Activated CD4-positive, alpha-beta T cell treated with anti-CD3 and anti-CD28 coated beads, Interleukin-2, Interleukin-4, amounts not matched to agents 100 ng/mL and 50 ng/mL, durations not matched to agents 16 hours and 8 hours (primary cell): ENCODE data around the gene PSMB3.

Source experiments
- DNase-seq: peaks from one replicate; pipeline ENCODE4 v3.0.0-alpha.2; 2020; ENCODE audit warnings: low spot score

Gene PSMB3

DNA sequence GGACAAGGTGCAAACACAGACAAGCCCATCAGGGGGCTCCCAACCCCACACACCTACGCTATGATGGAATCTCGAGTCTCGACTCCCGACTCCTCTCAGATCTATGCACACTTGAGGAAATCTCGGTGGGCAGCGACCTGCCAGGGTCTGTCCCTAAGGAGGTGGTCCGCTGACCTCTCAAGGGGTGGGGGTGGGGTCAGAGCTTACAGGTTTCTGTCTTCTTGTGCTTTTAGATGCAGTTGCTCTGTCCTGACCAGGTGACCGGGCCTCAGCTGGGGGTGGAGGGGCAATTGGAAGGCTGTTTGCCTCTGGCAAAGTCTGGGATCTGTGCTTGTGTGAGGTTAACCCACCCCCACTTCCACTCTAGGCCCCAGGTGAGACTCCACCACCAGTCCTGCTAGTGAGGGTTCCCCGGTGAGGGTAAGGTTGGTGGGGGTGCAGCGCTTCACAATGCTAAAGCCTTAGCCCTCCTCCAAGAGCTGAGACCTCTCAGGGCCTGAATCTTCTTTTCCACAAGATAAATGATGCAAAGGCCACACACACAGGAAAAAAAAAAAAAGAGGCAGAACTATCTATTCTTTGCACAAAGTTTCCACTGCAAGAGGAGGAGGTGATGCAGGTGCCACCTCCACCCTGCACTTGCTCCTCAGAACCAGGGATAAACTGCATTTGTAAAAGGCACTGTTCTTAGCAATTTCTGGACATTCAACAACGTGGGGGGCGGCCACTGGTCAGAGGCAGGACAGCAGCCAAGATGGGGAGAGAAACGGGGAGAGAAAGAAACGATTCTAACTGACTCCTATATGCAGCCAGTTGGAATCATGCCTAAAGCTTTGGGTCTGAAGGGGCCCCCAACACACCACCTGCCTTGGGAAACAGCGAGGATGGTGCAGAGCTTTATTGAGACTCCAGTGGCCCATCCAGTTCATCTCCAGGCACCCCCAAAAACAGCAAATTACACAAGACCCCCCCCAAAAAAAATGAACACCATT lies 18.3 kb upstream of the PSMB3 start:
- no peak for DNase-seq

DNA sequence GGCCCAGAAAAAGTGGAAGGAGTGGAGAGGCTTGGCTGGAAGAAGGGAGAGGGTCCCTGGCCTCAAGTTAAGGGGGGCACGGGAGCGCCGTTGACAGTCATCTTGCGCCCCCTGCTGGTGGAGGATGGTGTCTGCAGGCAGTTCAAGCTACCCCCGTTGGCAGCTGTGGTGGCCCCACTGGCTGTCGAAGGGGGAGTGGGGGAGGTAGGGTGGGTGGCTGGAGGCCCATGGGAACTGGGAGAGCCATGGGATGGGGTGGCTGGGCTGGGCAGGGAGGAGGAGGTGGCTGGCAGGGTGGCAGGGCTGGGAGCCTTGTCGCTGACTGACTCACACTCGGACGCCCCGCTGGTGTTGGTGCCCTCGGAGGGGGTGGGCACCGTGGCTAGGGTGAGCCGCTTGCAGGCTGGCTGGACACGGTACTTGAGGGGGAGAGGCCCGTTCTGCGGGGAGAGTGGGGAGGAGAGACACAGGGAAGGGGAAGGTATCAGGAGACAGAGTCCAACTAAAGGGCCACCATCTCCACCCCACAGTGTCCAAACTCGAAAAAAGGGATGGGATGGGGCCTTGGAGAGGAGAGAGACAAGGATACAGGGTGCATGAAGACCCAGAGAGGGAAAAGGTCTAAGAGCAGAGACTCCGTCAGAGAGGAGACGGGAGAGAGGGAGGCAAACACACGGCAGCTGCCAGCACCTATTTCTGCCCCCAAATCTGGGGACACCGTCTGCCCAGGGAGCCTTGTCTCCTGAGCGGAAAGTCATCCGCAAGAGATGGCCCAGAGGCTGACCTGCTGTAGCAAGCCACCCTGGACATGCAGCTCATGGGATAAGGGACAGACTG lies 17.2 kb upstream of the PSMB3 start:
- peak; percentile 75 for DNase-seq

DNA sequence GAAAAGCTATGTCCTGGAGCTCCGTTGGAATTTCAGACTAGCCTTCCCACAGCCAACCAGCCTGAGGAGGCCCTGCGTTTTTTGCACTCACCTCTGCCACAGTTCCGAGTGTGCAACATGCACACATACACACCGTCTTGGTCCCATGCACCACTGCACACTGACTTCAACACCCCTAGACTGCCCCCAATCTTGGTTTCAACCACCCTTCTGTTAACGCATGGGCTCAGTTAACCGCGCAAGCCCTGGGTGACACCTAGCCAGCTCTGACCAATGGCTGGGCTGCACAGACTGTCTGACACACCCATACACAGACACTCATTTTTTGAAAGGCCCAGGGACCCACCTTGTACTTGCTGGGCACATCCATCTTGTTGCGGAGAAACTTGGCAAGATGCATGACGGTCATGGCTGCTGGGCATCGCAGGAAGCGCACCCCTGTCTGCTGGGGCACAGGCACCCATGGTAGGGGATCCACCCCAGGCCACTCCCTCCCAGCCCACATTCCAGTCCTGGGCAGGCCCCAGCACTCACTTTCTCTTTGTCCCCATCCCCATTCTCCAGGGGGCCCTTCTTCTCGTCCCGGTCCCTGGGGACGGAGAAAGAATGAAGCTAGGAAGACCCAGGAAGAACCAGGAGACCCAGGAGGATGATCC lies 14.4 kb upstream of the PSMB3 start:
- DNase-seq, result no peak

DNA sequence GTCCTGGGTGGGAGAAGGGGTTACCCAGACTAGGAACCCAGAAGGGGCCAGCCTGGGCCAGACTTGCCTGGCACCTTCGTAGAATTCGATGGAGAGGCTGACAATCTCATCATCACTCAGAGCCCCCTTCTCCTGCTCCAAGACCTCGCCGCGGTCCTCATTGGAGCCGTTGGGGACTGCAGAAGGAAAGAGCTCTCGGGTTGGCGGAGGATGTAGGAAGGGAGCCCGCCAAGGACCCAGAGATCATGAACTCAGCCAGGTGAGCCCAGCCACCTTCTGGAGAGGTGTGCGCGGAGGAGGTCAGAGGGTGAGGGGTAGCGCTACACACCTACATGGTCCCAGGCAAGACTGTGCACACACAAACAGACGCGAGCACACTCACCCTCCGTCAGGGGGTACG lies 13.9 kb upstream of the PSMB3 start:
- DNase-seq, result no peak

DNA sequence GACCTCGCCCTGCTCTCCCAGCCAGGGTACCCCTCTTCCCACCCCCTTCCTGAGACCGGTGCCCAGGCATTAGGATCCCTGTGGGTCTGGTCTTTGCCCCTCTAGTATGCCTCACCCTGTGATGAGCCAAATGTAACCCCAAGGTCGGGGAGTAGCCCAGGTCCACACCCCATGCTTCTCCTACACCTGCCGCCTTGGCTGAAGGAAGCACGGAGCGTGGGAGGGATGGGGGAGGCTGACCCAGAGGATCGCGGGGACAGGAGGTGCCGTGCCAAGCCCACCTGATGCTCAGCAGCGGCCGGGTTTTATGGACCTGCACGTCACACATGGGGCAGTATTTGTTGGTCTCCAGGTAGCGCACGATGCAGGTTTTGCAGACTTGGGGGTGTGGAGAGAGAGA lies 13.2 kb upstream of the PSMB3 start:
- no peak for DNase-seq

DNA sequence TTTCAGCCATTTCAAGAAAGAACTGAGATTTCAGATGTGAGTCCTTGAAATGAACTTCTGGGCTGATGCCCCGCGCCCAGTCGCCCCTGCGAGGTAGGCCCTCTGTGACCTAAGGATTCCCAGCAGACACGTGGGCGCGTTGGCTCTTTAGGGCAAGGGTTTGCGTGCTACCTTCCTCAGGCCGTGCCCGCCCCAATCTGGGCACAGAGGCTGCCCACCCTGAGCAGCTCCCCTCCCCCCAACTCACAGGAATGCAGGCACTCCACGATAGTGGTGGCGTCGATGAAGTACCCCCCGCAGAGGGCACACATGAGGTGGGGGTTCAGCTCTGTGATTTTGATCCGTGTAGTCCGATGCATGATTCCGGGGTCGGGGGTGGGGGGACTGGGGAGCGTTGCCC lies 12.5 kb upstream of the PSMB3 start:
- no peak for DNase-seq

DNA sequence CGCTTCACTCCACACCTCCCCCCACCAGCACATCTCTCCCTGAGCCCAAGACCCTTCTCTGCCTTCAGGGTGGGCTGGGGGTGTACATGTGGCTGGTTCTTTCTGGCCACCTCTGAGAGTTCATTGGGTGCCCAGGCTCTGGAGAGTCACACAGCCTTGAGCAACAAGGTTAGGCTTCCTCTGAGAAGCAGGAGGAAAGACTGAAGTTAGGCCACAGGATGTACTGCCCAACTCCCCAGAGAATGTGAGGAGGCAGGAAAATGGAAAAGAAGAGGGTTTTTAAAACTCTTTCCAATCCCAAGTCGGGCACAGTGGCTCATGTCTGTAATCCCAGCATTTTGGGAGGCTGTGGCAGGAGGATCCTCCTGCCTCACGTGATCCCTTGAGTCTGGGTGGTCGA lies 11.7 kb upstream of the PSMB3 start:
- no peak for DNase-seq

DNA sequence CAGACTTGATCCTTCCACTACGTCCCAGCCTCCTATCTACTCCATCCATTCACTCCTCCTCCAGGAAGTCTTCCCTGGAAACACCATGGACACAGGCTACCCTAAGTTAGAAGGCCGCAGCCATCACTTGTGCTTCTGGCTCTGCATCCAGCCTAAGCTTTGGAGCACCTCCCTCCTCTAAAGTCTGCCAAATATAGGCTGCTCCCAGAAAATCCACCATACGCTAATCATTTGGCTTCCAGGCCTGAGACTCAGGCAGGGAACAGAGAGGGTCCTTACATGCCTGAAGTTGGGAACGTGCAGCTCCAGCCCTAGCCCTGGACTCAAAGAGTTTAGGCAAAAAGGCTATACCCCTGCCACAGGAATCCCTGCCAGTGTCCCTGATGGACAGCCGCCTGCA lies 11.1 kb upstream of the PSMB3 start:
- no peak for DNase-seq

DNA sequence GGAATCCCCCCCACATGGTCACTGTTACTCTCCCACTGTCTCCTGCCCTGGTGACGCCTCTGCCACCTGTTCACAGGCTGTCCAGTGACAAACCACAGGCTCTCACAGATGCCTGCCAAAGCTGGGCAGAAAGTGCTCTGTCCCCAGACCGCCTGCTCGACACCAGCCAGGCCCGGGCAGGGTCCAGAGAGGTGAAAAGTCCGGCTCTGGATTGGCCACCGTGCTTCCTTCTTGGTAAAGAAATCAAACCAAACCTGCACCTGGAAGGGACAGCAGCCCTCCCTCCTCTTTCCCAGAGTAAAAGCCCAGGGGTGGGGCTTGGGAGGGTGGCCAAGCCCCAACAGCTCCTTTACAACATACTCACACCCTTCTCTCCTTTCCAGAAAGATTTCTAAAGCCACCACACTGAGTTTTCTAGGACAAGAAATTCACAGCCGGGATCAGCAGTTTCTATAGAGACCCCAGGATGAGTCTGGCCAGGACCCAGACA lies 10.6 kb upstream of the PSMB3 start:
- no peak for DNase-seq

DNA sequence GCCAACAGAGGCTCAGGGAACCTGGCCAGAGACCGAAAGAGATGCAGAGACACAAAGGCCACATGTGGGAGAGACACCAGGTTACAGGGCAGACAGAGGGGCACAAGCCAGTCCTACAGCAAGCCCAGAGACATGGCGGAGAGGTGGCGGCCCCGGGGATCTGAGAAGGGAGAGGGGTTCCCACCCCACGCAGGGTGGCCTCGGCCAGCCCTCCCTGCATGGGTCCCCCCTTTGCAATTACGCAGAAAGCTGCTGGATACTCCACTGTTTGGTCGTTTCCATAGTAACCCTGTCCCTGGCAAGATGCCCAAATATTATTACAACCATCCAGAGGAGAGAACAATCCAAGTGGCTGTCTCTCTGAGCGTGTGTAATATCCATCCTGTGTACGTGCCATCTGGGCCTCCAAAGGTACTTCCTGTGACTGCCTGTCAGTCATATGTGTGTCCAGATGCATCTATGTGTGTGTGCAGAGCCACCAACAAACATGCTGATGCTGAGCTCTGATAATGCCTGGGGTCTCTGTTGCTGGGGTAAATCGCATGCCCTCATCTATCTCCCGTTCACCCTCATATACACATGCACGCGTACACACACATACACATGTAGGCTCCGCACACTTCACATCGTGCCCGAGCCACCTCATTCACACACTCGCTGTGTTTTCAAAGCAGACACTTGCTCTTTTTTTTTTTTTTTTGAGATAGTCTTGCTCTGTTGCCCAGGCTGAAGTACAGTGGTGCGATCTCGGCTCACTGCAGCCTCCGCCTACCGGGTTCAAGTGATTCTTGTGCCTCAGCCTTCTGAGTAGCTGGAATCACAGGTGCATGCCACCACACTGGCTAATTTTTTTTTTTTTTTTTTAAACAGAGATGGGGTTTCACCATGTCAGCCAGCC lies 9.9 kb upstream of the PSMB3 start:
- no peak for DNase-seq

DNA sequence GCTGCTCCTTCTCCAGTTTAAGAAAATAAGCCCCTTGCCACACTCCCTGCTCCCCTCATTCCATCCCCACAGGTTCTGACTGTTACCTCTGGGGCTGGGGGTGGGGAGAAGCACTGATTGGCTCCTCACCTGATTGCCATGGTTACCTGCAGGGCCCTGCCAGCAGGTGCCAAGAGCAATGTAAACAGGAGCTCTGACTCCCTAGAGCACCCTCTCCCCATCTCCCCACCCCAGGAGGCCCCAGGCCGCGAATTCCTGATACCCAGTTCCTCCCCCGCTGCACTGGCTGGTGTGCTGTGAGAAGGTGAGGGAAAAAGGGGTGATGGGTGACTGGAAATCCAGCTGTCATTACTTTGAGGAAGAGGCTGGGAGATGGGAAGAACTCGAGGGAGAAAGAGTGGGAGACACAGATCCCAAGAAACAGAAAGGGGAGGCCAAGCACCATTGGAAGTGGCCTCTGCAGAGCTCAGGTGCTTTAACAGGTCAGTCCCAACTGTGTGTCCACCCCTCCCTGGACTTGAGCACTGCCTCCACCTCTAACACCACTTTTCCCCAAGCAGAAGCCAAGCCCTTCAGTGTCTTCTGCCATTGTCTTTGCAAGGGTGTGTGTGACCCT lies 8.9 kb upstream of the PSMB3 start:
- no peak for DNase-seq

DNA sequence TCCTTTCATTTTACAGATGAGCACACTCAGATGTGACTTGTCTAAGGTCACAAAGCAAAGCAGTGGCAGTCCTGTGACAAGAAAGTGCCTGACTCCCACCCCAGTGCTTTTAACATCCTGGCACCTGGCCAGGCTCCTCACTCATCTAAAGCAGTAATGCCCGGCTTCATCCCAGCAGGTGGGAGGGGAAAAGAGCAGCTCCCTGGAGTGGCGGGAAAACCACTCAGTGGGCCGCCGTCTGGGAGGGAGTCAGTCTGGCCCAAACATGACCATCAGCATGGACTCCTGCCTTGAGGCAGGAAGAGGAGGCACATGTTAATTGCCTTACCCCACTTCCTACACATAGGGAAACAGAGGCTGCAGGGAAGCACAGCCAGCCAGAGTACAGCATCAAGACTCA lies 7.0 kb upstream of the PSMB3 start:
- DNase-seq, result no peak

DNA sequence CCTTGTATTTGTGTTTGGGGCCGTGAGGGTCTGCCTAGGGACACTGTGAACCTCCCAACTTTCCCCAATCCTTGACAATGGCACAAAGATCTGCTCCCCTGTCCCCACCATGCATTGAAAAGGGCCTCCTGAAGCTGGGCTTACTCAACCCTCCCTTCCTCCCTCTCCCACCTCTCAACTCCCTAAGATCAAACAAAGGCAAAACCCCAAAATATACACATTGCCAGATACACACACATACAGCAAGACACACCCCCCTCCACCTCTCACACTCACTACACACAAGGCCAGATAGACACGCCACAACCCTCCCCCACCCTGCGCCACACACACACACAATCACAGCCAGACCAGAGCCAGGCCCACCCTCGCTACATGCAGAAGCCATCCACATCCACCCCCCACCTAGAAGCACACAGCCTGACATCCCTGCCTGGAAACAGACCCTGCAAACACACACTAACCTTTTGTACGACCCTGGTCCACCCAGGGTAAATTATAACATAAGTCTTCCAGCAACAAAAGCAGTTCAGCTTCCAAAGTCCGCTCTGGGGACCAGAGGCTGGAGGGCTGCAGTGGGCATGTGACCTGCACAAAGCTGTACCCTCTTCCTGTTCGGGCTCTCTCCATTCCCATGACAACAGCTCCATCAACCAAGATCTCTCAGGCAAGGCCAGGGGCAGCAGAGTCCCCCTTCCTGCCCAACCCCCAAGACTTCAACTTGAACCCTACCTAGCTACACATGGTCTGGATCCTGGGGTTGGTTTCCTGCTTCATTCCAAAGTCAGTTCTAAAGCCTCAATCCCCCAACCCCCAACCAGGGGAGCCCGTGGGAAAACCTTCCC lies 6.3 kb upstream of the PSMB3 start:
- DNase-seq, result no peak

DNA sequence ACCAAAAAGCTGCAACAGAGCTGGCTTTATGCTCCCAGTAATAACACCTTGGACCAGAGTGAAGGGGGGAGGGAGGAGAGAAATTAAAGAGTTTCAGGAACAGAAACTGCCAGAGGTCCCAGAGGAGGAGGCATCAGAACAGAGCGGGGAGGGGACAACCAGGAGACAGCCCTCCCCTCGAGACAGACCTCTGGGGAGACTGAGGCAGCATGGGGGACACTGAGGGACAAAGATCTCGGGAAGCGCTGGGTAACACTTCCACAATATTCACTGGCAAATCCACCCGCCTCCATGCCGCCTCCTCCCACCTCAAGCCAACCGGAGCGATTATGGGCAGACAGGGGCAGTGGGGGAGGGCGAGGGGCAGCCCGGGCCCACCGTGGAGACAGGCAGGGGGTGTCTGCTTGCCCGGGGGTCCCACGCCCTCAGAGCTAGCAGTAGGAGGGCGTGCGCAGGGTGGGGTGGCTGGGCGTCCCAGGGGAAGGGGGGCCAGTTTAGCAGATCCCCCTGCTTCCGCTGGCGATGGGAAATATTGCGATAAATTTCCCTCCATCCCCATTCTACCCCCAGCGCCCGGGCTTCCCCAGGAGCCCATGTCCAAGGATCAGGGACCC lies 5.6 kb upstream of the PSMB3 start:
- DNase-seq, result no peak

DNA sequence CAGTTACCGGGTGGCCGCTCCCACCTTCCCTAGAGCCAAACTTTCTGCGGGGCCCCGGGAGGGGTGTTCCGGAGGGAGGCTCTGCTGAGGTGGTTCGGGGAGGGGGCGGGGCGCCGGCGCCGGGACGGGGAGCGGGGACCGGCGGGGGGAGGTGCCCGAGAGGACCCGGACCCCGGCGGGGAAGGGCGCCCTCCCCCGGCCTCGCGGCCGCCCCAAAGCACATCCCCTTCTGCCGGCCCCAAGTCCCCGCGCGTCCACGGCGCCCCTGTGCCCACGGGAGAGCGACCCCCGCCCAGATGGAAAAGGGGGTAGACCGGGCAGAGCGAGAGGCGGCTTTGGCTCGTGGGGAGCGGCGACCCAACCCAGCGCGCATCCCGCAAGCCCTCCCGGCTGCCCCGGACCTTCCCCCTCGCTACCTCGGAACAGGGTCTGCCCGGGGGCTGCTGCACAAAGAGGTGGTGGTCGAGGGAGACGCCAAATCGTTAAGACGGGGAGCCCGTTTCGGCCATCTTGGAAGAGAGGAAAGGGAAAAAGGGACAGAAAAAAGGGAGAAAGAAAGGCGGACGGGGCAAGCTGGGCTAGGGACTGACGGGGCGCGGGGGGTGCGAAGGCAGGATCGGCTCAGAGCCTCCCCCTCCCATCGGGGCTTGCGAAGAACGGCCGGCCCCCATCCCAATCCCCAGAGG lies 4.9 kb upstream of the PSMB3 start:
- no peak for DNase-seq

DNA sequence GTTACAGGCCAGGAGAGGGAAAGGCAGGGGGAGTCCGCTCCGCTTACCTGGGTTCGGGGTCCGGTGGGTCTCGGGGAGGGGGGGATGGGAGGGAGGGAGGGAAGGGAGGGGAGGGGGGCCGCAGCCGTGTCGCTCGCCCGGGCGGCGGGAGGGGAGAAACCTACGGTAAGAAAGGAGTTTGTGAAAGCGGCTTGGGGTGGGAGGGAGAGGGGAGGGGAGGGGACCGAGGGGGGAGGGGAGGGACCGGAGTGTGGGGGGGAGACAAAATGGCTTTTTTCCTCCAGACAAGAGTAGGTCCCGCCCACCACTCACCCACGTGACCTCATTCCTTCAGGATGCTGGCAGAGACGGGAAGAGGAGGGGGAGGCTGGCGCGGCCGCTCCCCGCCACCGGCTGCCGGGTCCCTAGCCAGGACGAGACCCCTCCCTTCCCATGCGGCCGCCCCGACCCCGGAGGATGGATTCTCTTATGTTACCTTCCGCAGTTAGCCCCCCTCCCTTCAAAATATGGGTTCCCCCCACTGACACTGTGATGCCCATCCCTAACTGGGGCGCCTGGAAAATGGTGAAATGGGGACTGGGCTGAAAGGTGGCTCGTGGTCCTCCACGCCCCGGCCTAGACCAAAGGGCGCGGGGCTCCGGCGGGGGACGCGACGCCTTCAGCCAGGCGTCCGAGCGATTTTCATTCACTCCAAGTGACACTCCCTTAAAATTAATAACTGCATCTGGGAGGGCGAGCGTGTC lies 4.2 kb upstream of the PSMB3 start, which contains the start of gene PCGF2:
Gene PCGF2, minus strand, starts transcription at position 188 of the 743 bp plus-strand sequence. CDS start 7,934 bp downstream, outside the sequence.
- no peak for DNase-seq

DNA sequence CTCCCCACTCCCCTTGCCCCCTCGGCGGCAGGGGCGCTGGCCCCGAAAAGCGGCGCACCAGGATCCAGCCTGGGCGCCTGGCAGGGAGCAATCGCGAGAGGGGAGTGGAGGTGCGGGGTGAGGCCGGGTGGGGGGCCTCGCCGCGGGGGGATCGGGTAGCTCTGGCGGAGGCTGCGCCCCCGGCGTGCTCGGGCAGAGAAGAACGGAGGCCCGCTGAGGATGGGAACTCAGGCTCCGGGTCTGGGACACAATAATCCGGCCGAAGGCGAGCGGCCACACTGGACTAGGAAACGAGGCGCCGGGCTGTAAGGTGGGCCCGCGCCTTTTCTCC lies 3.7 kb upstream of the PSMB3 start:
- DNase-seq, result no peak
